Measurements from ENCODE around the gene PIANP.

Gene PIANP

DNA sequence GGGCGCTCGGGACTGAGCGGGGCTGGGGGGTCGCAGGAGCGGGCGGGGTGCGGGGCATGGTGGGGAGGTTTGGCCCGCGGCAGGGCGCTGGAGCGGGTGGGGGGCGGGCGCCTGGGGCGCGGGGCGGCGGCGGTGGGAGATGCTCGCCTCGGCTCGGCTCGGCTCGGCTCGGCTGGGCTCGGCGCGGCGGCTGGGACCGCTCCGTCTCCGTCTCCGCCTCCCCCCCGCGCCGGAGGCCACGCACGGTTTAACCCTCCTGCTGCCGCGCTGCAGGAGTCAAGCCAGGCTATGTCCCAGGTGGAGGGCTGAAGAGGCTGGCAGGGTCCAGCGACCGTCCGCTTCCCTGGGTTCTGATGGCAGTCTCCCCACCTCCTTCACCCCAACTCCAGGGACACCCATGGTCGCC lies at the start of gene PIANP:
Gene PIANP (minus strand): TSS at position 170 of the 406 bp plus-strand sequence. CDS start 2,754 bp downstream, outside the sequence.
- H3K4me2 ChIP-seq (ENCODE audit: low read depth, low read length) = peak within 1 kb of the TSS; percentile 60; the same call in 1 of the 2 replicates
- TF ChIP-seq EZH2 (optimal IDR thresholded peaks at IDR 0.05; ENCODE audit: low read depth, low read length) = no peak
- TF ChIP-seq, protein P1, sequence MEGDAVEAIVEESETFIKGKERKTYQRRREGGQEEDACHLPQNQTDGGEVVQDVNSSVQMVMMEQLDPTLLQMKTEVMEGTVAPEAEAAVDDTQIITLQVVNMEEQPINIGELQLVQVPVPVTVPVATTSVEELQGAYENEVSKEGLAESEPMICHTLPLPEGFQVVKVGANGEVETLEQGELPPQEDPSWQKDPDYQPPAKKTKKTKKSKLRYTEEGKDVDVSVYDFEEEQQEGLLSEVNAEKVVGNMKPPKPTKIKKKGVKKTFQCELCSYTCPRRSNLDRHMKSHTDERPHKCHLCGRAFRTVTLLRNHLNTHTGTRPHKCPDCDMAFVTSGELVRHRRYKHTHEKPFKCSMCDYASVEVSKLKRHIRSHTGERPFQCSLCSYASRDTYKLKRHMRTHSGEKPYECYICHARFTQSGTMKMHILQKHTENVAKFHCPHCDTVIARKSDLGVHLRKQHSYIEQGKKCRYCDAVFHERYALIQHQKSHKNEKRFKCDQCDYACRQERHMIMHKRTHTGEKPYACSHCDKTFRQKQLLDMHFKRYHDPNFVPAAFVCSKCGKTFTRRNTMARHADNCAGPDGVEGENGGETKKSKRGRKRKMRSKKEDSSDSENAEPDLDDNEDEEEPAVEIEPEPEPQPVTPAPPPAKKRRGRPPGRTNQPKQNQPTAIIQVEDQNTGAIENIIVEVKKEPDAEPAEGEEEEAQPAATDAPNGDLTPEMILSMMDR (IDR thresholded peaks at IDR 0.05; ENCODE audit: low read length) = no peak
- no peak for TF ChIP-seq EZH2phosphoT487 (IDR thresholded peaks at IDR 0.05; ENCODE audit: low read length)
- H3K27me3 ChIP-seq (replicated peaks; ENCODE audit: insufficient read depth, low read length) = peaks cover 92% of the 10 kb centered on the region
- no peaks in the 10 kb centered on the region for H3K4me1 ChIP-seq (ENCODE audit: low read length)
- no peak within 1 kb of the TSS for H3K9ac ChIP-seq (ENCODE audit: low read length)
- peak within 1 kb of the TSS; percentile 26; the same call in 1 of the 2 replicates for H3K4me3 ChIP-seq (ENCODE audit: low read length)
- H3K79me2 ChIP-seq (ENCODE audit: low read length) = no peaks in the 10 kb centered on the region
- no peak for DNase-seq
- H3K36me3 ChIP-seq (replicated peaks; ENCODE audit: insufficient read depth, low read length) = no peaks in the 10 kb centered on the region
- H3F3A ChIP-seq (ENCODE audit: insufficient read depth, low read length) = no peaks in the 10 kb centered on the region
- H4K20me1 ChIP-seq (ENCODE audit: insufficient read depth, low read length) = no peaks in the 10 kb centered on the region
- no peaks in the 10 kb centered on the region for H3K9me2 ChIP-seq (replicated peaks; ENCODE audit: insufficient read depth, low read length)
- 0 out of 2 replicates have a peak within 1 kb of the TSS, but pooled peaks have one; percentile 31 for H2AFZ ChIP-seq (ENCODE audit: low read length)
- no peaks in the 10 kb centered on the region for H3K9me3 ChIP-seq (replicated peaks; ENCODE audit: insufficient read depth, low read length)
- H3K27ac ChIP-seq (ENCODE audit: low read length) = no peak within 1 kb of the TSS

DNA sequence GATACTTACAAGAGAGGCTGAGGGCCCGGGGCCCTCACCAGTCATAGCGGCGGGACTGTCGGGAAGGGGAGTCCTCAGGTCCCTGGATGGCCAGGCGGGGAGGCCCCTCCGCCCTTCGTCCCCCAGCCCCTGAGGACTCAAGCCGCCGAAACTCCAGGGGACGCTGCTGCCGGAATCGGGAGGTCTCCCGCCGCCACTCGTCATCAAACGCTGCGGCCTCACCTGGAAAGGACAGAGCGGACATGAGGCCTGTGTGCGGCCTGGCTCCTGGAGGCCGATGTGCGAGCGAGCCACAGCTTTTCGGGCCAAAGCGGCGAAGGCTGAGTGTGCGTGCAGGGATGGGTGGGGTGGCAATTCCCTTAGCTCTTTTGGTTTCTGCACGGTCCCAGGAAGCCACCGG lies 48.1 kb upstream of the PIANP start:
- Histone ChIP-seq H3F3A (ENCODE audit: insufficient read depth, low read length) (no peaks in the 10 kb centered on the region), H2AFZ (ENCODE audit: low read length) (no peak overlapping the region), H3K4me3 (ENCODE audit: low read length) (no peak overlapping the region), H3K27me3 (replicated peaks; ENCODE audit: insufficient read depth, low read length) (no peaks in the 10 kb centered on the region), H3K4me1 (ENCODE audit: low read length) (peaks cover 9% of the 10 kb centered on the region), H3K79me2 (ENCODE audit: low read length) (peaks cover 15% of the 10 kb centered on the region), H3K27ac (ENCODE audit: low read length) (no peak overlapping the region), H3K9ac (ENCODE audit: low read length) (no peak overlapping the region), H4K20me1 (ENCODE audit: insufficient read depth, low read length) (no peaks in the 10 kb centered on the region), H3K4me2 (ENCODE audit: low read depth, low read length) (no peak overlapping the region), H3K9me3 (replicated peaks; ENCODE audit: insufficient read depth, low read length) (no peaks in the 10 kb centered on the region), H3K9me2 (replicated peaks; ENCODE audit: insufficient read depth, low read length) (no peaks in the 10 kb centered on the region), H3K36me3 (replicated peaks; ENCODE audit: insufficient read depth, low read length) (no peaks in the 10 kb centered on the region)
- no peak for DNase-seq
- TF ChIP-seq EZH2phosphoT487 (IDR thresholded peaks at IDR 0.05; ENCODE audit: low read length) (no peak), EZH2 (optimal IDR thresholded peaks at IDR 0.05; ENCODE audit: low read depth, low read length) (no peak)
- TF ChIP-seq, protein P1 (IDR thresholded peaks at IDR 0.05; ENCODE audit: low read length) = no peak

- no peak for DNase-seq
- Histone ChIP-seq H3K79me2 (ENCODE audit: low read length) (peaks cover 8% of the 10 kb centered on the region), H3K27me3 (replicated peaks; ENCODE audit: insufficient read depth, low read length) (no peaks in the 10 kb centered on the region), H3K9me2 (replicated peaks; ENCODE audit: insufficient read depth, low read length) (no peaks in the 10 kb centered on the region), H3K4me2 (ENCODE audit: low read depth, low read length) (no peak overlapping the region), H3K27ac (ENCODE audit: low read length) (no peak overlapping the region), H3K9ac (ENCODE audit: low read length) (no peak overlapping the region), H3K9me3 (replicated peaks; ENCODE audit: insufficient read depth, low read length) (no peaks in the 10 kb centered on the region), H4K20me1 (ENCODE audit: insufficient read depth, low read length) (no peaks in the 10 kb centered on the region), H3K4me1 (ENCODE audit: low read length) (peaks cover 7% of the 10 kb centered on the region), H3K4me3 (ENCODE audit: low read length) (no peak overlapping the region), H2AFZ (ENCODE audit: low read length) (no peak overlapping the region), H3F3A (ENCODE audit: insufficient read depth, low read length) (no peaks in the 10 kb centered on the region), H3K36me3 (replicated peaks; ENCODE audit: insufficient read depth, low read length) (no peaks in the 10 kb centered on the region)
- TF ChIP-seq EZH2 (optimal IDR thresholded peaks at IDR 0.05; ENCODE audit: low read depth, low read length) (no peak), EZH2phosphoT487 (IDR thresholded peaks at IDR 0.05; ENCODE audit: low read length) (no peak)
- TF ChIP-seq, protein P1 (IDR thresholded peaks at IDR 0.05; ENCODE audit: low read length) = no peak
These were observed 46.6 kb upstream of the PIANP start for GRCh38 chr12:6747216-6747615.
